HG03066 (cell line): ENCODE data around the gene SPATS2L.
A peak's percentile ranks its signal among the peaks of the same experiment; 100 is the strongest.

Source experiments
- ATAC-seq: cut with Tn5 transposase; IDR thresholded peaks from one replicate; pipeline ENCODE4 v1.9.1; 2021; ENCODE audit warnings: low read depth; ENCODE audit not compliant: unreplicated experiment

The SPATS2L gene

GRCh38 chr2:200306196-200306930 lies at the start of gene SPATS2L:
Gene SPATS2L, plus strand, starts transcription at chr2:200306693. Its CDS starts 82,552 bp downstream, at chr2:200389245.
- peak; percentile 57 for ATAC-seq

- ATAC-seq: no peak
Observed at GRCh38 chr2:200257570-200257969, 48.9 kb upstream of the SPATS2L start.

- ATAC-seq: no peak
Observed at GRCh38 chr2:200258081-200258480, 48.4 kb upstream of the SPATS2L start.

GRCh38 chr2:200258881-200259576 lies 47.5 kb upstream of the SPATS2L start:
- ATAC-seq: no peak

- ATAC-seq: no peak
Observed at GRCh38 chr2:200259577-200259957, 46.9 kb upstream of the SPATS2L start.

GRCh38 chr2:200262047-200262446 lies 44.4 kb upstream of the SPATS2L start:
- no peak for ATAC-seq

- ATAC-seq: no peak
Observed at GRCh38 chr2:200263279-200263678, 43.2 kb upstream of the SPATS2L start.

- no peak for ATAC-seq
Observed at GRCh38 chr2:200264631-200265030, 41.9 kb upstream of the SPATS2L start.

GRCh38 chr2:200266406-200266805 lies 40.1 kb upstream of the SPATS2L start:
- ATAC-seq: no peak

GRCh38 chr2:200267350-200267749 lies 39.1 kb upstream of the SPATS2L start:
- no peak for ATAC-seq

- no peak for ATAC-seq
Observed at GRCh38 chr2:200270732-200271131, 35.8 kb upstream of the SPATS2L start.

- no peak for ATAC-seq
Observed at GRCh38 chr2:200272320-200272719, 34.2 kb upstream of the SPATS2L start.

- no peak for ATAC-seq
Observed at GRCh38 chr2:200274116-200275075, 32.1 kb upstream of the SPATS2L start.

GRCh38 chr2:200275295-200276013 lies 31.0 kb upstream of the SPATS2L start:
- no peak for ATAC-seq

- no peak for ATAC-seq
Observed at GRCh38 chr2:200276472-200276871, 30.0 kb upstream of the SPATS2L start.

- ATAC-seq: no peak
Observed at GRCh38 chr2:200278694-200279316, 27.7 kb upstream of the SPATS2L start.

- no peak for ATAC-seq
Observed at GRCh38 chr2:200279857-200280256, 26.6 kb upstream of the SPATS2L start.

- ATAC-seq: no peak
Observed at GRCh38 chr2:200286578-200286977, 19.9 kb upstream of the SPATS2L start.

GRCh38 chr2:200288670-200289429 lies 17.6 kb upstream of the SPATS2L start:
- ATAC-seq: no peak
